Stimulated activated CD4-positive, alpha-beta T cell treated with anti-CD3 and anti-CD28 coated beads, Interleukin-4, amount 100 ng/mL, for 4 hours (primary cell): ENCODE data around the gene OSBPL3.

Source experiments
- DNase-seq, 2 experiments: peaks; one replicate each; pipeline ENCODE4 v3.0.0-alpha.2; 2020

OSBPL3 gene

DNA sequence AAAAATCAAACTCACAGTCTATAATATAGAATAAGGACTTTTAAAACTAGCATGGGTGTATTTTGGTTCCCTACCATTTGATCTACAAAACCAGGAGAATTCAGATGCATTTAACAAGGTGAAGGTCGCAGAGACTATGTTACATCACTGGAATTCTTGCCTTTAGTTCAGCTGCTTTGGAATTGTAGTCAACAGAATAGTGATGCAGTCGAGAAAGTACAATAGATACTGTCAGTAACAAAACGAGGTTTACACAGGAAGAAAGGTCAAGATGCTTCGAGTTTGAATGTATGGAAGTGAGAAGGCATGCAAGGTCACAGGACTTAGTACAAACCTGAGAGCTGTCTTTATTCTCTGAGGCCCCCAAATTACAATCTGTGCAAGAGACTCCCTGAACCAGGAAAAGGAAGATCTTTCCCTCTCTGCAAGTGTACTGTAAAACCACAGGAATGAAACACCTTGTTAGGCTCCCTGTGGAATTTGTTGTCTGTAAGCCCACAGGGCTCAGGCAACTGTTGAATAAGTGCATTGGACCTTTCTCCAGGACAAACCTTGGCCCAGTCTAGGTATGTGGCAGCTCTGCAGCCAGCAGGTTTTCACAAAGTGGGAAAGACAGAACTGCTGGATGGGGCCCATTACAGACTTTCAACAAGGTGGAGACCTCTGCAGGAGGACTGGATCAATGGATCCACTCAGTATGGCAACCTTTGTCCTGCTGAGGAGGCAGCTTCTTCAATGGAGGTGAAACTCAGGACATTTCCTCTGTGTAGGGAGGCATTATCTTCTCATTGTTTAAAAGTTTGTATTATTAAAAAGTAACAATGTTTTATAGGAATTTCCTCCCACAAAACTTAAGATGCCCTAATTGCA, 121.6 kb downstream of the OSBPL3 start:
- no peak for DNase-seq

GRCh38 chr7:24857623-24858022, 122.4 kb downstream of the OSBPL3 start:
- DNase-seq: no peak

DNA sequence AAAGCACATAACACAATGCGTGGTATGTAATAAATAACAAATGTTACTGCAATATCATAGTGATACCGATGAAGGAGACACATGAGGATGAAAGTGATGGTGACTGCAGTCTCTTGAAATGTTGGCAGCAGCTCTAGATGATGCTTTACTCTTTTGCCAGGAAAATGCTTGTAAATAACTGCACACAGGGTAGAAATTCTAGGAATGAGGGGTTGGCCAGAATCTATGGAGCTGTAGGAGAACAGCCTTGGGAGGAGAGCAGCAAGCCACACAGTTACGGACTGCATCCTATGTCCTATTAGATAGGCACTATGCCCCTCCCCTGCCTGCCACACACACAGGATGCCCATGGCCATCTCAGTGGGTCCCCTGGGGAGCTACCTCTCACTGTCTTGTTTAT, 125.1 kb downstream of the OSBPL3 start:
- DNase-seq: no peak

- DNase-seq: peak; percentile 10 to 17
Measured at GRCh38 chr7:24851786-24852185, 128.2 kb downstream of the OSBPL3 start.

DNA sequence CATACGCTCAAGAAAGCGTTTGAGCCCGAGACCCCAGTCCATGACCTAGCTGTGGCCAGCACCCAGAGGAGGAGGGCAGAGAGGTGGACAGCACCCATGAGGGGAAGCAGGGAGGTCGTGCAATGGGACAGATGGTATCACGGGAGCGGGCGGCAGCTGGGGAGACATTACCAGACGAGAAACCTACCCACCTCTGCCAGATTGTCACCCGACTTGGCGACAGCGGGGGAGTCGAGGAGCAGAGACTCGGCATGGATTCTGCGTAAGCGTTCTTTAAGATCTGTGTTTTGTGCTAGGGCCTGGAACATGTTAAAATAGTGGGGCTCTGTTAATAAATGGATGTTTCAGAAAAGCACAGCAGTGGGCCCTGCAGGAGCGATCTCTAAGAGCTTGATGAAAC, 131.1 kb downstream of the OSBPL3 start:
- DNase-seq: no peak

DNA sequence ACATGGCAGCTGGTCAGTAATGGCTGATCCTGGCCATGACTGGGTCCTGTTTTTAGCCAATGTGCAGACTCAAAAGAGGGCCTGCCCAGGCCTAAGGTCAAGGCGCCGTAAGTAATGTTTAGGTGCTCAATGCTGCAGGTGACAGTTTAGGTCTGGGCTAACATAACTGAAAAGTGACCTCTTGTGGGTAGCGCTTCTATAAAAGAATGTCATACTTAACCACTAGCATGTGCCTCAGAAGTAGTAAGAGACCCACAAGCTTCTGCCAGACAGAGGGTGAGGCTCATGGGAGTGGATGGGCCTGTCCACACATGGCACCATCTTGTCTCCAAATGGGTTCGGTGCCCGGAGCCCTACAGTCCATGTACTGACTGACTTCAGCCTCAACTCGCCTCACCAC, 132.2 kb downstream of the OSBPL3 start:
- no peak for DNase-seq

DNA sequence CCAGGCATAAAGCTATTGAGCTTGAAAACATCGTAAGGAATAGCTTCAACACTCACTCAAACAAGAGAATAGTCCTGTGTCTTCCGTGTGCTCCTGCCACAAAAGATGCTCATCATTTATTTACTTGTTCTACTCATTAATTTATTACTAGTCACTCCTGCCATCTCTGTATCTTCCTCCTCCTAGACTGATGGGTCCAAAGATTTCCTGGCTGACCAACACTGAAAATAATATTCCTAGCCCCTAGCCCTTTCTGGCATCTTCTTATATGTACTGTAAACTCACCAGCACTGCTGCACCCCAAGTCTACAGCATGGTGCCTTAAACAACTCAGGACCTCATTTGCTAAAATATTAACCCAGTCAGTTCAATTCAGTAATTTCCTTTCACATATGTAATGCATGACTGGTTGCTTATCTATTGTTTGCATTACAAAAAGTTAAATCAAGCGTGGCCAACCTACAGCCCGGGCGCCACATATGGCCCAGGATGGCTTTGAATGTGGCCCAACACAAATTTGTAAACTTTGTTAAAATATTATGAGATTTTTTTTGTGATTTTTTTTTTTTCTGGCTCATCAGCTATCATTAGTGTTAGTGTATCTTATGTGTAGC, 136.1 kb downstream of the OSBPL3 start:
- DNase-seq: no peak

GRCh38 chr7:24842449-24843241, 137.3 kb downstream of the OSBPL3 start:
- DNase-seq: no peak

GRCh38 chr7:24842029-24842428, 137.9 kb downstream of the OSBPL3 start:
- DNase-seq: no peak

GRCh38 chr7:24840563-24840962, 139.4 kb downstream of the OSBPL3 start:
- DNase-seq: no peak

GRCh38 chr7:24836084-24836483, 143.9 kb downstream of the OSBPL3 start:
- DNase-seq: no peak

- DNase-seq: no peak
Measured at GRCh38 chr7:24835643-24836042, 144.3 kb downstream of the OSBPL3 start.

DNA sequence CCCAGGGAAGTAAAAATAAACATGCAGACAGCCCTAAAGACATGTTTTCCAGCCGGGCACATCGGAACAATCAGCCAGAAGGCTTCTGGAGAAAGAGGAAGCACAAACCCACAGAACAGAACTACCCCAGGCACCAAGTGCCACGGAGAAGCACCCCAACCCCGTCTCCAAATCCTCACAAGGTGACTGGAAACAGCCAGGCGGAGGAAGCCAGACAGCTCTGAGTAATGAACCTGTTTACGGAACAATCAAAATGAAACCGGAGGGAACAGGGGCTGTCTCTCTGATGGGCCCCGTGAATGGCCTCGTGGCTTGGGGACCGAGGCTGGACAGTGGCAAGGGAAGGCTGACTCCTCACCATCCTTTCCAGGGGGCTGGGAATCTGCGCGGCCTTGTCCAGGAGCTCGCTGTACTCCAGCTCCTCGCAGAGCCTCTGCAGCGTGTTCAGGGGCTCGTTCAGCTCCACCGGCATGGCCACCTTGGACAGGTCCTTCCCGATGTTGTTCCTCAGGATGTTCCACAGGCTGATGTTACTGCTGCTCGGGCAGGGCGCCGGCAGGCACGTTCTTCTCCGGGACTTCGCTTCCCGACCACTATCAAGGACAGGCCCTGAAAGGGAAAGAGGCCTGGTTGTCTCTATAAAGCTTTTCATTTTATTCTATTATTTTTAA, 145.7 kb downstream of the OSBPL3 start:
- no peak for DNase-seq

- DNase-seq: no peak
Measured at GRCh38 chr7:24833549-24833948, 146.4 kb downstream of the OSBPL3 start.

DNA sequence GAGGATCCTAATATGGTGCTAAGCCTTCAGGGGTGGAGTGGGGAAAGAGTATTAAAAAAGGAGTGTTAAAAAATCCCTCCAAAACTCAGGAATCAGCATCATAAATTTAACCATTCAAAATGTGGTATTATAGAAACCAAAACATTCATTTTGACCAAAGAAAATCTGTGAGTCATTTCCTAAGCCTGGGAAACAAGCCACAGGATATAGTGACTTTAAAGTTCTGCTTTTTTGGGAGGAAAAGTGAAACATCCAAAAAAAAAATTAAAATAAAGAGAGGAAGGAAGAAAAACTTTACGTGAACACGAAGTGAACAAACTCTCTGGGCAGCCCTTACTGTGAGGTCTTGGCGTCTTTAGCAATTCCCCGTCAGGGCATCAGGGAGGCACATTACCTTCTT, 148.7 kb downstream of the OSBPL3 start:
- DNase-seq: no peak

- no peak for DNase-seq
Measured at GRCh38 chr7:24830440-24831050, 149.4 kb downstream of the OSBPL3 start.

DNA sequence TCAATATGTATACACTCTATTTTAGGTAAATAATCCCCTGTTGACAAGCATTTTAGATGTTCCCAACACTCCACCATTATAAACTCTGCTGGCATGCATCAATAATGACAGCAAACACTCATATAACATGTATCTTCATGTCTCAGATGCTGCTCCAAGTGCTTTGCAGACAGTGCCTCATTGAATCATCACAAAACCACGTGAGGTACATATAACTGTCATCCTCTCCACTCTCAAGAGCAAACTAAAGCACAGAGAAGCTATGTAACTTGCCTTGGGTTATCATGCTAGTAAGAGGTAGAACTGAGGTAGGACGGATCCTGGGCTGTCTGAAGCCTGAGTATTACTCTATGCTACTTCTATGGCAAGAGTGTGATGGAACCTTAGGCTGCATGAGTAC, 150.2 kb downstream of the OSBPL3 start:
- no peak for DNase-seq

DNA sequence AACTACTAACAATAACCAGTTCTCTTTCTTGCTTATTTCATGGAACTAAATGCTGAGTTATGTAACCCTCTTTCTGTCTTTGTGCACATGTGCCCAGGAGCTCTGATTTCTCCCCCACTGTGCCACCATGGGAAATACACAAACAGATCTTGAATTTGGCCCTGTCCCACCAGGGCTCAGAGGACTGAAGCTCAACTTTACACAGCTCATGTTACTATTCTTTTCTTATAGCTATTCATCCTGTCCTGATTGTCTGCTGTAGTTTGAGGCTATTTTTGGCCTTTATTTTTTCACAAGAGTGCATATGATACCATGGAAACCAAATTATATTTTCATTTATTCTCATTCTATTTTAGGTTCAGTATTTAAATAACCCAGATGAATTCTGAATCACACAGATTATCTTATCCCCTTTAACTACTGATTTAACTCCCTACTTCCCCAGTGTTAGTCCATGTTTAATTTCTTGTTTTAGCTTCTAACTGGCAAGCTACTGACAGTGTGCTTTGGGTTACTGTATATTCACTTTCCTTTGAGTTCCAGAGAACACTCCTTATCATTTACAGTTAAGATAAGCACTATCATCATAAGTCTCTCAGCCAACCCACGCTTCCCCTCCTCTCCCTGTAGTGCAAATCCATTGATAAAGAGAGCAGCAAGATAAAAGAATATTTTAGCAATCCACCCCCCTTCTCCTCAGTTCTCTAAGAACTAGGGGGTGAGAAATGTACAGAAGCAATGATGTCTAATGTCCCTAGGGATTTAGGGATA, 150.9 kb downstream of the OSBPL3 start:
- no peak for DNase-seq

DNA sequence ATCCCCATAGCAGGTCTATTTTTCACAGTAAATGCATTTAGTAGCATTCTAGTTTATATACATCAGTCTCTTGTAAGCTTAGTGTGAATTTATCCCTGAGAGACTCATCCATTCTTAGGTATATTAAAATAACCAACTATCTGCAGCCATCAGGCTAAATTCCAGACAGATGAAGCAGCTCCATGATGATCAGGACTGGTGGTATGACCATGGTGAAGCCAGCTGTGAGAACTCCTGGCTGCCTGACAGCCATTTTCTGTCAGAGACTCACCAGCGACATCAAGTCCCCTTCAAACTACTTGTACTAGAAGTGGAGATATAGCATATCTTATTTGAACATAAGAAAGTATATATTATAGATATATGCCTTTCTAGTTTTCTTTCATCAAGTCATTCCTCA, 152.4 kb downstream of the OSBPL3 start:
- no peak for DNase-seq

DNA sequence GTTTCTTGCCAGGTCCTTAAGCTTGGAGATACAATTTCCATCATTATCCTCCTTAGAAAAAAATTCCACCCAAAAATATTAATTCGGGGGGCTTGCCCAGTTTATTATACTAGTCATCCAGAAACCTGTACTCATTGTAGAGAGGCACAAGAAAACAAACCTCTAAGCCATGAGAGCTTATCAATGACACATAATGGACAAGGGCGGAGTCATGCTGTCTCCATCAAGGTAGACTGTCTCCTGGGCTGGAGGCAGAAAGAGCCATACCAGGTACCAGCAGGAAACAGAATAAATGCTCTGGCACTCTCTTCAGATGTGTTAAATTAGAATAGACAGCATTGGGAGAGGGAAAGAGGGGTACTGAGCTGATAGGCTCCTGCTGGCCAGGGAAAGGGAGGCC, 153.0 kb downstream of the OSBPL3 start:
- DNase-seq: no peak

- no peak for DNase-seq
Measured at GRCh38 chr7:24826662-24827020, 153.3 kb downstream of the OSBPL3 start.
